Kidney (tissue), 14 donors: ENCODE measurements around the gene TIPIN. TPM values are rescaled to one million over a fixed set of nuclear protein-coding genes. Genes with fewer than 3 reads are reported as not detected.
"Not testable (repeated sequence)": the region's sequence is repeated elsewhere in the genome, so short reads cannot be mapped to it uniquely, and the experiment has no call there.

Experiments used
- DNase-seq, 5 donors: peaks; one replicate each; pipeline ENCODE4 v3.0.0-alpha.2; 2013 to 2020
- FAIRE-seq: peaks from 2 replicates; lab custom pipeline; 2012; peaks lifted over from hg19 to GRCh38; lab: Jason Lieb, UNC
- H3K27ac ChIP-seq, 2 donors: one replicate each; pipeline ENCODE4 v1.7.0; 2013; ENCODE audit warnings: low read depth in 2 of 2, low read length in 2 of 2, inconsistent platforms in 1 of 2
- H3K27me3 ChIP-seq: one replicate; pipeline ENCODE4 v1.7.1; 2013; ENCODE audit warnings: low read length, inconsistent platforms; ENCODE audit not compliant: control insufficient read depth, insufficient read depth
- H3K36me3 ChIP-seq, 3 donors: one replicate each; pipeline versions ENCODE4 v1.7.0 to v1.7.1; 2013; ENCODE audit warnings: low read length in 3 of 3, control low read depth in 1 of 3, inconsistent platforms in 1 of 3; ENCODE audit not compliant: insufficient read depth in 3 of 3, control insufficient read depth in 2 of 3
- H3K4me1 ChIP-seq, 3 donors: one replicate each; pipeline versions ENCODE4 v1.7.0 to v1.7.1; 2013; ENCODE audit warnings: low read length in 3 of 3, inconsistent platforms in 1 of 3, low read depth in 1 of 3; ENCODE audit not compliant: control insufficient read depth in 2 of 3, insufficient read depth in 2 of 3
- H3K4me3 ChIP-seq, 3 donors: one replicate each; pipeline versions ENCODE4 v1.7.0 to v1.8.1; 2013; ENCODE audit warnings: low read length in 3 of 3, control low read depth in 1 of 3, inconsistent platforms in 1 of 3
- H3K9ac ChIP-seq, 3 donors: one replicate each; pipeline versions ENCODE4 v1.7.0 to v1.7.1; 2013; ENCODE audit warnings: low read length in 3 of 3, control low read depth in 1 of 3, inconsistent platforms in 1 of 3
- H3K9me3 ChIP-seq, 3 donors: one replicate each; pipeline versions ENCODE4 v1.7.0 to v1.7.1; 2013; ENCODE audit warnings: low read length in 3 of 3, control low read depth in 1 of 3, inconsistent platforms in 1 of 3; ENCODE audit not compliant: control insufficient read depth in 2 of 3, insufficient read depth in 1 of 3
- CTCF ChIP-seq: IDR thresholded peaks from 3 replicates; pipeline ENCODE4 v1.5.1; 2012; ENCODE audit warnings: mild to moderate bottlenecking, moderate library complexity, borderline replicate concordance; ENCODE audit not compliant: insufficient read depth; ENCODE audit errors: extremely low read depth
- intact Hi-C: fragments of 100-400 bp; cut with DNase I; formaldehyde crosslinking; loops from one replicate; pipeline ENCODE4 v1.11.1; 2022
- polyA plus RNA-seq: library from polyadenylated mRNA; stranded (reverse); fragments of 350-450 nt; fragmentation: Illumina TruSeq; extraction: RNeasy Lipid Tissue Mini Kit (QIAGEN cat#74804); gene quantifications from one replicate; pipeline ENCODE4 v1.2.3, GENCODE V29; 2014; ENCODE audit warnings: low read depth, low replicate concordance; ENCODE audit not compliant: insufficient read depth
- total RNA-seq: library from RNA; stranded (reverse); fragmentation: NEBNext Ultra II Directional; extraction: Animal tissue kit (Norgen Biotek cat#: 25700); gene quantifications from one replicate; pipeline ENCODE4 v1.2.1, GENCODE V29; 2021
- donor health status: control.
- donor health status: control.
- donor health status: control.
- donor health status: control.
- donor health status: control.
- donor health status: DM: yes; HTN: yes; CAD: no.
- donor health status: Normal renal cell carcinoma (clear cell type).

The TIPIN gene
- total and polyA plus RNA-seq, 2 donors from 2014 or later = 4.3 to 7.5 TPM

GRCh38 chr15:66356077-66356358, 467 bp downstream of the TIPIN start:
- Histone ChIP-seq H3K4me1 (peaks cover 0 to 5% (median 0%) of the 10 kb centered on the region in 3 donors), H3K27me3 (no peaks in the 10 kb centered on the region), H3K9ac (peak overlapping the region; percentile 57 to 85 (median 73)), H3K27ac (peak overlapping the region in 1 of 2 donors; percentile 63), H3K4me3 (peak overlapping the region; percentile 74 to 82 (median 81)), H3K9me3 (no peaks in the 10 kb centered on the region), H3K36me3 (no peaks in the 10 kb centered on the region)
- intact Hi-C loops = no loop called here
- DNase-seq (no peak), FAIRE-seq (no peak)
- TF ChIP-seq CTCF = no peak

GRCh38 chr15:66348530-66348929, 8.0 kb downstream of the TIPIN start:
- DNase-seq = not testable (repeated sequence)

GRCh38 chr15:66328771-66329170, 27.7 kb downstream of the TIPIN start:
- H3K4me1 ChIP-seq = no peaks in the 10 kb centered on the region
- H3K9me3 ChIP-seq = no peaks in the 10 kb centered on the region
- no peak for TF ChIP-seq CTCF
- intact Hi-C loops = no loop called here
- H3K36me3 ChIP-seq = peaks cover 5 to 41% (median 24%) of the 10 kb centered on the region in 3 donors
- DNase-seq (no peak), FAIRE-seq (no peak)
- no peak overlapping the region for H3K4me3 ChIP-seq
- H3K27me3 ChIP-seq = no peaks in the 10 kb centered on the region
- H3K27ac ChIP-seq = no peak overlapping the region
- no peak overlapping the region for H3K9ac ChIP-seq

More at GRCh38 chr15:66348530-66348929, 8.0 kb downstream of the TIPIN start:
- H3K9me3 ChIP-seq, intact Hi-C loops, H3K4me3 ChIP-seq, H3K27ac ChIP-seq, H3K9ac ChIP-seq, H3K4me1 ChIP-seq, H3K27me3 ChIP-seq, H3K36me3 ChIP-seq, FAIRE-seq: not testable (repeated sequence)

- intact Hi-C loops = no loop called here
- Histone ChIP-seq H3K9me3 (no peaks in the 10 kb centered on the region), H3K4me3 (no peak overlapping the region), H3K9ac (no peak overlapping the region), H3K27me3 (no peaks in the 10 kb centered on the region), H3K36me3 (peaks cover 5 to 41% (median 24%) of the 10 kb centered on the region in 3 donors), H3K27ac (no peak overlapping the region), H3K4me1 (no peaks in the 10 kb centered on the region)
- DNase-seq = no peak
- TF ChIP-seq CTCF = no peak
- no peak for FAIRE-seq
These were observed 28.7 kb downstream of the TIPIN start for GRCh38 chr15:66327736-66328135.
